K562 (cell line): Measurements from ENCODE around the gene SMG6. TPM values are rescaled to one million over a fixed set of nuclear protein-coding genes. Genes with fewer than 3 reads are reported as not detected.

Experiments
- ATAC-seq: fragments of 200-7000 bp; cut with Tn5 transposase; 3 replicates; pipeline ENCODE4 v1.9.1; 2020; ENCODE audit warnings: moderate library complexity
- BruUV-seq: library from RNA; stranded (reverse); fragments of 400-500 nt; replicated peaks from 2 replicates; lab custom pipeline; 2021; lab: Mats Ljungman, UMichigan
- CTCF ChIA-PET: fragments of 300-600 bp; formaldehyde crosslinking; extraction: SDS; loops from one replicate; lab custom pipeline; 2021; ENCODE audit warnings: low intra/inter-chr PET ratio; lab: Yijun Ruan, JAX
- POLR2A ChIA-PET: fragments of 300-600, 350-650 bp; sonication (Branson Sonifier 250); formaldehyde crosslinking; extraction: SDS; loops from one replicate; lab custom pipeline; 2021; ENCODE audit warnings: antibody characterized with exemption, inconsistent platforms; lab: Yijun Ruan, JAX
- DNase-seq, 4 experiments: peaks; one replicate each; pipeline versions ENCODE4 v3.0.0 to v3.0.0-alpha.2; 2011 to 2018; ENCODE audit warnings: low spot score in 3 of 4, mixed read lengths in 3 of 4; ENCODE audit errors: extremely low read depth in 1 of 4
- FAIRE-seq: peaks from 2 replicates; lab custom pipeline; 2011; peaks lifted over from hg19 to GRCh38; lab: Jason Lieb, UNC
- H2AFZ ChIP-seq: 2 replicates; pipeline ENCODE4 v1.6.0; 2011; ENCODE audit warnings: low read depth, low read length, control low read depth, inconsistent platforms
- H3K27ac ChIP-seq: fragments of 200-600 bp; 3 replicates; pipeline ENCODE4 v1.8.0; 2011; ENCODE audit warnings: low read depth, mild to moderate bottlenecking, control low read depth, inconsistent platforms, low read length, moderate library complexity, mixed read lengths; ENCODE audit errors: extremely low read depth
- H3K27me3 ChIP-seq, 2 experiments: fragments of 300-600 bp in 1 of 2; 2 replicates in 1 of 2; 3 replicates in 1 of 2; pipeline versions ENCODE4 v1.6.0 to v1.8.0; 2011; ENCODE audit warnings: inconsistent platforms in 2 of 2, low read length in 2 of 2, mild to moderate bottlenecking in 1 of 2, mixed read lengths in 1 of 2, moderate library complexity in 1 of 2; ENCODE audit not compliant: control insufficient read depth in 2 of 2, insufficient read depth in 2 of 2
- H3K36me3 ChIP-seq: fragments of 300-600 bp; 3 replicates; pipeline ENCODE4 v1.8.0; 2011; ENCODE audit warnings: mild to moderate bottlenecking, low read length, inconsistent platforms; ENCODE audit not compliant: control insufficient read depth, insufficient read depth
- H3K4me1 ChIP-seq, 2 experiments: fragments of 200-600 bp in 1 of 2; replicated peaks in 1 of 2; 2 replicates in 1 of 2; 3 replicates in 1 of 2; pipeline versions ENCODE4 v1.5.1 to v1.8.0; 2011; ENCODE audit warnings: inconsistent platforms in 2 of 2, low read length in 2 of 2, mild to moderate bottlenecking in 1 of 2, mixed read lengths in 1 of 2, moderate library complexity in 1 of 2; ENCODE audit not compliant: control insufficient read depth in 2 of 2, insufficient read depth in 2 of 2
- H3K4me2 ChIP-seq: 2 replicates; pipeline ENCODE4 v1.6.1; 2011; ENCODE audit warnings: low read length, control low read depth, inconsistent platforms, mixed read lengths; ENCODE audit not compliant: insufficient read depth
- H3K4me3 ChIP-seq: fragments of 200-600 bp; sonication (generic), shearing (Covaris generic); 2 replicates; pipeline ENCODE4 v1.5.1; 2016; ENCODE audit warnings: control low read depth, inconsistent platforms
- H3K79me2 ChIP-seq: fragments of 200-600 bp; 3 replicates; pipeline ENCODE4 v1.8.0; 2011; ENCODE audit warnings: low read length, inconsistent platforms; ENCODE audit not compliant: control insufficient read depth, insufficient read depth
- H3K9ac ChIP-seq, 2 experiments: 2 replicates each; pipeline versions ENCODE4 v1.6.0 to v1.6.1; 2011; ENCODE audit warnings: low read depth in 2 of 2, low read length in 2 of 2, control low read depth in 1 of 2, inconsistent platforms in 1 of 2, mild to moderate bottlenecking in 1 of 2, mixed read lengths in 1 of 2; ENCODE audit not compliant: insufficient read depth in 1 of 2
- H3K9me1 ChIP-seq: one replicate; pipeline ENCODE4 v1.6.0; 2011; ENCODE audit warnings: inconsistent platforms, mild to moderate bottlenecking, low read length, moderate library complexity; ENCODE audit not compliant: control insufficient read depth, insufficient read depth
- H3K9me3 ChIP-seq: replicated peaks from 2 replicates; pipeline ENCODE4 v1.5.1; 2011; ENCODE audit warnings: low read depth, low read length, inconsistent platforms; ENCODE audit not compliant: control insufficient read depth, insufficient read depth
- H4K20me1 ChIP-seq: replicated peaks from 2 replicates; pipeline ENCODE4 v1.6.1; 2011; ENCODE audit warnings: low read length, inconsistent platforms, mixed read lengths; ENCODE audit not compliant: control insufficient read depth, insufficient read depth
- MYC ChIP-seq, 2 experiments: fragments of 250-450 bp in 1 of 2; sonication (Bioruptor Pico) in 1 of 2; IDR thresholded peaks; 2 replicates each; pipeline versions ENCODE4 v1.5.1 to v1.6.1; 2012 to 2021; ENCODE audit warnings: low read depth in 2 of 2, borderline replicate concordance in 1 of 2, improper control_type of control experiment in 1 of 2, low read length in 1 of 2, mild to moderate bottlenecking in 1 of 2, moderate library complexity in 1 of 2
- PHB ChIP-seq: fragments of 250-450 bp; sonication (Bioruptor Pico); IDR thresholded peaks from 2 replicates; pipeline ENCODE4 v1.5.0; 2021
- PHF21A ChIP-seq: fragments of 450-650 bp; IDR thresholded peaks from 2 replicates; pipeline ENCODE4 v1.6.1; 2017; ENCODE audit warnings: low read depth, borderline replicate concordance
- POLR3A ChIP-seq: IDR thresholded peaks from 2 replicates; pipeline ENCODE4 v1.6.1; 2011; ENCODE audit warnings: borderline replicate concordance, mild to moderate bottlenecking, moderate library complexity; ENCODE audit not compliant: insufficient read length, insufficient read depth; ENCODE audit errors: extremely low read depth
- ZNF175 ChIP-seq: fragments of 200-800 bp; sonication (Bioruptor generic); IDR thresholded peaks from 2 replicates; pipeline ENCODE4 v1.6.1; 2016; ENCODE audit warnings: low read depth, mild to moderate bottlenecking, missing genetic modification characterization, missing compliant biosample characterization
- ZNF324 ChIP-seq: fragments of 250-450 bp; sonication (Bioruptor Pico); IDR thresholded peaks from 2 replicates; pipeline ENCODE4 v1.4.0; 2020; ENCODE audit warnings: mild to moderate bottlenecking
- ZNF780A ChIP-seq: fragments of 250-450 bp; sonication (Bioruptor Pico); IDR thresholded peaks from 2 replicates; pipeline ENCODE4 v1.5.0; 2021; ENCODE audit warnings: mild to moderate bottlenecking
- ZNF79 ChIP-seq: fragments of 250-450 bp; sonication (Bioruptor Pico); IDR thresholded peaks from 2 replicates; pipeline ENCODE4 v1.4.0; 2020; ENCODE audit warnings: low read depth, mild to moderate bottlenecking, moderate library complexity
- WGBS: fragments of 100-300 bp; shearing (Covaris generic); methylation state at CpG from one replicate; pipeline ENCODE4 v1.1.6; 2016; ENCODE audit warnings: low coverage, mixed read lengths; ENCODE audit not compliant: insufficient coverage; ENCODE audit errors: missing lambda C conversion rate; 5-methylcytosine and 5-hydroxymethylcytosine counted together
- in situ Hi-C: fragments of 300-500 bp; cut with MboI; formaldehyde crosslinking; loops from 4 replicates; pipeline ENCODE4 v1.15.0; 2018; ENCODE audit warnings: inconsistent platforms, mixed read lengths
- intact Hi-C: fragments of 100-400 bp; cut with micrococcal nuclease; formaldehyde crosslinking; loops from 2 replicates; pipeline ENCODE4 v1.14.2; 2022
- polyA plus RNA-seq, 8 experiments: library from polyadenylated mRNA; depleted of rRNA in 4 of 8; stranded (reverse) in 5 of 8; unstranded in 3 of 8; fragments of >200 nt; fragmentation: Nextera tagmentation in 2 of 8; fragmentation: Illumina TruSeq in 1 of 8; extraction: Ambion mirVana in 2 of 8; extraction: Trizol in 1 of 8; gene quantifications; 2 replicates each; pipeline versions ENCODE4 v1.2.1 to v1.2.3, GENCODE V29; 2011 to 2014; ENCODE audit warnings: inconsistent platforms in 1 of 8, missing spikeins in 1 of 8
- total RNA-seq, 7 experiments: library from RNA; depleted of rRNA in 6 of 7; stranded (reverse); fragments of >200 nt in 6 of 7; fragmentation: Illumina TruSeq in 2 of 7; extraction: Trizol in 2 of 7; gene quantifications; 2 replicates each; pipeline versions ENCODE4 v1.2.1 to v1.2.3, GENCODE V29; 2011 to 2021; ENCODE audit warnings: low replicate concordance in 1 of 7
- TF ChIP-seq, protein P1 (sequence below): sonication (generic); formaldehyde crosslinking; IDR thresholded peaks from 2 replicates; pipeline ENCODE4 v1.8.1; 2023; ENCODE audit warnings: mild to moderate bottlenecking, missing genetic modification reagents, moderate library complexity

SMG6 gene
- total and polyA plus RNA-seq, 9 of the 15 experiments (the other 6 are each of a cell fraction or from before 2014, with no cell fraction given), result 0.44 to 13.9 (median 6.0) TPM

GRCh38 chr17:2253768-2254406 is 49.7 kb downstream of the SMG6 start:
- no peak overlapping the region for H3K27ac ChIP-seq
- no peak overlapping the region for H3K4me2 ChIP-seq
- ATAC-seq, result no peak
- H3K27me3 ChIP-seq, result no peaks in the 10 kb centered on the region
- H3K36me3 ChIP-seq, result peaks cover 6% of the 10 kb centered on the region; the same call in 1 of the 3 replicates
- no peaks in the 10 kb centered on the region for H3K9me3 ChIP-seq
- ChIA-PET POLR2A (no interaction called here), CTCF (no interaction called here)
- no peak for FAIRE-seq
- no peaks in the 10 kb centered on the region for H3K79me2 ChIP-seq
- H3K4me3 ChIP-seq, result no peak overlapping the region
- no peaks in the 10 kb centered on the region; a peak in 1 of 5 replicates for H3K4me1 ChIP-seq
- intact Hi-C loops, result no loop called here
- H2AFZ ChIP-seq, result no peak overlapping the region
- H4K20me1 ChIP-seq, result no peaks in the 10 kb centered on the region
- H3K9me1 ChIP-seq, result no peaks in the 10 kb centered on the region
- in situ Hi-C loops, result no loop called here
- TF ChIP-seq ZNF175 (CRISPR knock-in tag) (no peak), PHB (CRISPR knock-in tag) (no peak), PHF21A (no peak), ZNF780A (CRISPR knock-in tag) (no peak), ZNF79 (no peak), MYC (IDR thresholded peaks at IDR 0.05; ENCODE audit: low read depth, low read length) (no peak), MYC (CRISPR knock-in tag; IDR thresholded peaks at IDR 0.05; ENCODE audit: borderline replicate concordance, low read depth) (no peak), POLR3A (no peak), ZNF324 (no peak)
- TF ChIP-seq, protein P1, sequence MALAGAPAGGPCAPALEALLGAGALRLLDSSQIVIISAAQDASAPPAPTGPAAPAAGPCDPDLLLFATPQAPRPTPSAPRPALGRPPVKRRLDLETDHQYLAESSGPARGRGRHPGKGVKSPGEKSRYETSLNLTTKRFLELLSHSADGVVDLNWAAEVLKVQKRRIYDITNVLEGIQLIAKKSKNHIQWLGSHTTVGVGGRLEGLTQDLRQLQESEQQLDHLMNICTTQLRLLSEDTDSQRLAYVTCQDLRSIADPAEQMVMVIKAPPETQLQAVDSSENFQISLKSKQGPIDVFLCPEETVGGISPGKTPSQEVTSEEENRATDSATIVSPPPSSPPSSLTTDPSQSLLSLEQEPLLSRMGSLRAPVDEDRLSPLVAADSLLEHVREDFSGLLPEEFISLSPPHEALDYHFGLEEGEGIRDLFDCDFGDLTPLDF (CRISPR knock-in tag), result no peak
- BruUV-seq, result no TSS peak
- H3K9ac ChIP-seq, result no peak overlapping the region
- DNase-seq, result no peak
- WGBS, result 62% methylated on average over 5 of the region's 5 CpGs
